H9 (cell line): ENCODE data around the gene ZKSCAN5. TPM values are rescaled to one million over a fixed set of nuclear protein-coding genes. Genes with fewer than 3 reads are reported as not detected.
A peak's percentile ranks its signal among the peaks of the same experiment; 100 is the strongest.
"Not testable (repeated sequence)": the region's sequence is repeated elsewhere in the genome, so short reads cannot be mapped to it uniquely, and the experiment has no call there.

Experiments
- DNase-seq: peaks from one replicate; pipeline ENCODE4 v3.0.0-alpha.2; 2017
- H2AFZ ChIP-seq: one replicate; pipeline ENCODE4 v1.6.1; 2013; ENCODE audit warnings: mild to moderate bottlenecking, low read length, control low read depth, moderate library complexity
- H2AK5ac ChIP-seq: 2 replicates; pipeline ENCODE4 v1.6.1; 2013; ENCODE audit warnings: low read length, control low read depth, mixed read lengths; ENCODE audit not compliant: insufficient read length
- H2BK120ac ChIP-seq: one replicate; pipeline ENCODE4 v1.6.1; 2013; ENCODE audit warnings: low read depth, mild to moderate bottlenecking, low read length, control low read depth, inconsistent platforms; ENCODE audit not compliant: poor library complexity, severe bottlenecking
- H2BK12ac ChIP-seq: 2 replicates; pipeline ENCODE4 v1.6.1; 2013; ENCODE audit warnings: low read length, control low read depth, mixed read lengths, low read depth; ENCODE audit not compliant: insufficient read length
- H2BK15ac ChIP-seq: 2 replicates; pipeline ENCODE4 v1.6.1; 2013; ENCODE audit warnings: low read depth, low read length, control low read depth
- H2BK20ac ChIP-seq: one replicate; pipeline ENCODE4 v1.6.1; 2013; ENCODE audit warnings: low read depth, mild to moderate bottlenecking, low read length, control low read depth, inconsistent platforms; ENCODE audit not compliant: poor library complexity, severe bottlenecking
- H2BK5ac ChIP-seq: 2 replicates; pipeline ENCODE4 v1.6.1; 2013; ENCODE audit warnings: low read length, control low read depth, mixed read lengths; ENCODE audit not compliant: insufficient read length
- H3K14ac ChIP-seq: 2 replicates; pipeline ENCODE4 v1.6.1; 2013; ENCODE audit warnings: low read length, control low read depth; ENCODE audit not compliant: insufficient read depth
- H3K18ac ChIP-seq: 2 replicates; pipeline ENCODE4 v1.6.1; 2013; ENCODE audit warnings: low read depth, mild to moderate bottlenecking, mixed read lengths, low read length, control low read depth; ENCODE audit not compliant: insufficient read length
- H3K23ac ChIP-seq: 2 replicates; pipeline ENCODE4 v1.6.1; 2013; ENCODE audit warnings: low read length, control low read depth, mixed read lengths, low read depth; ENCODE audit not compliant: insufficient read length
- H3K23me2 ChIP-seq: 2 replicates; pipeline ENCODE4 v1.6.1; 2013; ENCODE audit warnings: low read depth, mild to moderate bottlenecking, mixed read lengths, low read length, control low read depth; ENCODE audit not compliant: insufficient read length, poor library complexity, severe bottlenecking
- H3K27ac ChIP-seq: 2 replicates; pipeline ENCODE4 v1.5.1; 2013; ENCODE audit warnings: low read length, control low read depth, mixed read lengths, low read depth; ENCODE audit not compliant: insufficient read length
- H3K27me3 ChIP-seq: 2 replicates; pipeline ENCODE4 v1.6.1; 2013; ENCODE audit warnings: low read length, control low read depth, inconsistent platforms; ENCODE audit not compliant: insufficient read depth
- H3K4ac ChIP-seq: 2 replicates; pipeline ENCODE4 v1.6.1; 2013; ENCODE audit warnings: low read depth, mild to moderate bottlenecking, control low read depth, inconsistent platforms, low read length, moderate library complexity
- H3K4me1 ChIP-seq: 2 replicates; pipeline ENCODE4 v1.6.1; 2013; ENCODE audit warnings: low read length, control low read depth, inconsistent platforms; ENCODE audit not compliant: insufficient read depth
- H3K4me2 ChIP-seq: 2 replicates; pipeline ENCODE4 v1.6.1; 2013; ENCODE audit warnings: low read length, control low read depth, mixed read lengths; ENCODE audit not compliant: insufficient read length, insufficient read depth
- H3K56ac ChIP-seq: 2 replicates; pipeline ENCODE4 v1.6.1; 2013; ENCODE audit warnings: low read depth, mild to moderate bottlenecking, mixed read lengths, low read length, control low read depth; ENCODE audit not compliant: insufficient read length
- H3K79me1 ChIP-seq: 2 replicates; pipeline ENCODE4 v1.6.1; 2013; ENCODE audit warnings: low read depth, mild to moderate bottlenecking, moderate library complexity, low read length, control low read depth, inconsistent platforms; ENCODE audit not compliant: insufficient read depth, poor library complexity, severe bottlenecking
- H3K79me2 ChIP-seq: 2 replicates; pipeline ENCODE4 v1.6.1; 2013; ENCODE audit warnings: low read length, control low read depth, inconsistent platforms; ENCODE audit not compliant: insufficient read depth
- H3K9ac ChIP-seq: 2 replicates; pipeline ENCODE4 v1.6.1; 2013; ENCODE audit warnings: low read length, control low read depth, mixed read lengths; ENCODE audit not compliant: insufficient read length; ENCODE audit errors: extremely low read depth
- H3K9me3 ChIP-seq: one replicate; pipeline ENCODE4 v1.6.1; 2013; ENCODE audit warnings: low read depth, low read length, inconsistent platforms; ENCODE audit not compliant: control insufficient read depth
- H3T11ph ChIP-seq: one replicate; pipeline ENCODE4 v1.6.1; 2013; ENCODE audit warnings: mild to moderate bottlenecking, low read length, control low read depth, inconsistent platforms
- H4K20me1 ChIP-seq: one replicate; pipeline ENCODE4 v1.6.1; 2013; ENCODE audit not compliant: control insufficient read depth, insufficient read length, insufficient read depth
- H4K5ac ChIP-seq: 2 replicates; pipeline ENCODE4 v1.6.1; 2013; ENCODE audit warnings: low read depth, mild to moderate bottlenecking, mixed read lengths, low read length, control low read depth; ENCODE audit not compliant: insufficient read length
- H4K8ac ChIP-seq: replicated peaks from 2 replicates; pipeline ENCODE4 v1.6.1; 2013; ENCODE audit warnings: low read length, control low read depth, mixed read lengths, low read depth; ENCODE audit not compliant: insufficient read length
- H4K91ac ChIP-seq: 2 replicates; pipeline ENCODE4 v1.6.1; 2013; ENCODE audit warnings: low read depth, mild to moderate bottlenecking, moderate library complexity, mixed read lengths, low read length, control low read depth; ENCODE audit not compliant: insufficient read length
- H3K27ac Mint-ChIP-seq, 3 experiments: 2 replicates in 2 of 3; 3 replicates in 1 of 3; pipeline ENCODE4 v1.8.0; 2020 to 2021; ENCODE audit warnings: mixed read lengths in 3 of 3, mild to moderate bottlenecking in 1 of 3, moderate library complexity in 1 of 3
- H3K27me3 Mint-ChIP-seq: 2 replicates; pipeline ENCODE4 v1.8.0; 2021; ENCODE audit warnings: low read depth, mild to moderate bottlenecking, moderate library complexity, mixed read lengths
- H3K36me3 Mint-ChIP-seq, 3 experiments: 2 replicates in 2 of 3; 3 replicates in 1 of 3; pipeline ENCODE4 v1.8.0; 2020 to 2021; ENCODE audit warnings: low read depth in 3 of 3, mixed read lengths in 3 of 3; ENCODE audit not compliant: insufficient read depth in 1 of 3
- H3K4me1 Mint-ChIP-seq, 2 experiments: 2 replicates each; pipeline ENCODE4 v1.8.0; 2020; ENCODE audit warnings: mixed read lengths in 2 of 2
- H3K4me3 Mint-ChIP-seq, 2 experiments: 2 replicates in 1 of 2; 3 replicates in 1 of 2; pipeline ENCODE4 v1.8.0; 2020 to 2021; ENCODE audit warnings: mild to moderate bottlenecking in 2 of 2, mixed read lengths in 2 of 2, moderate library complexity in 1 of 2
- H3K9me3 Mint-ChIP-seq, 2 experiments: 2 replicates in 1 of 2; 3 replicates in 1 of 2; pipeline ENCODE4 v1.8.0; 2020; ENCODE audit warnings: mild to moderate bottlenecking in 2 of 2, mixed read lengths in 2 of 2, moderate library complexity in 1 of 2
- CTCF ChIP-seq: fragments of 200-600 bp; sonication (generic); conservative IDR thresholded peaks from 3 replicates; pipeline ENCODE4 v1.8.0; 2021; ENCODE audit warnings: antibody characterized with exemption, mild to moderate bottlenecking
- whole genome bisulfite sequencing: extraction: QIAGEN DNeasy Blood & Tissue Kit; methylation state at CpG from one replicate; pipeline ENCODE4 v1.1.7; 2013; ENCODE audit warnings: missing lambda C conversion rate, low lambda C conversion rate, mixed read lengths; ENCODE audit not compliant: insufficient read length; ENCODE audit errors: extremely low coverage; 5-methylcytosine and 5-hydroxymethylcytosine counted together
- total RNA-seq: library from RNA; stranded (reverse); gene quantifications from 2 replicates; pipeline ENCODE4 v1.2.1, GENCODE V29; 2021

The ZKSCAN5 gene
- total RNA-seq, 1 experiment from 2014 or later, result 16.6 TPM

GRCh38 chr7:99563650-99564049, 59.2 kb downstream of the ZKSCAN5 start:
- Histone ChIP-seq H3K79me2 (peaks cover 2% of the 10 kb centered on the region; the same call in 1 of the 2 replicates), H4K5ac (no peak overlapping the region), H2BK15ac (no peak overlapping the region), H3K18ac (no peak overlapping the region), H2AK5ac (no peak overlapping the region), H3K4ac (no peak overlapping the region), H3K14ac (no peak overlapping the region), H3K79me1 (peaks cover 3% of the 10 kb centered on the region), H2BK12ac (no peak overlapping the region), H3K56ac (no peak overlapping the region), H4K20me1 (no peaks in the 10 kb centered on the region), H2BK20ac (no peak overlapping the region), H3K9me3 (no peaks in the 10 kb centered on the region), H4K91ac (no peak overlapping the region), H3K4me2 (no peak overlapping the region), H3K4me1 (no peaks in the 10 kb centered on the region), H3T11ph (no peak overlapping the region), H3K27me3 (no peaks in the 10 kb centered on the region), H3K27ac (no peak overlapping the region), H4K8ac (no peak overlapping the region), H3K23me2 (no peaks in the 10 kb centered on the region), H2BK120ac (no peak overlapping the region), H2AFZ (no peak overlapping the region), H3K23ac (no peak overlapping the region), H3K9ac (no peak overlapping the region), H2BK5ac (no peak overlapping the region)
- H3K27me3 Mint-ChIP-seq, result no peaks in the 10 kb centered on the region
- no peaks in the 10 kb centered on the region for H3K9me3 Mint-ChIP-seq
- WGBS, result no CpG with 5 or more reads among the region's 10 CpGs
- no peak for TF ChIP-seq CTCF
- H3K36me3 Mint-ChIP-seq, result peaks cover 41 to 66% (median 58%) of the 10 kb centered on the region in 3 experiments
- no peak overlapping the region; a peak in 1 of 5 replicates for H3K4me3 Mint-ChIP-seq
- H3K4me1 Mint-ChIP-seq, result no peaks in the 10 kb centered on the region
- DNase-seq, result no peak
- H3K27ac Mint-ChIP-seq, result peak overlapping the region in 2 of 3 experiments; percentile 4 to 62; a peak in 2 of 7 replicates

GRCh38 chr7:99568770-99569169, 64.3 kb downstream of the ZKSCAN5 start:
- not testable (repeated sequence) for H2BK120ac ChIP-seq, H4K5ac ChIP-seq, H3K79me1 ChIP-seq, H4K20me1 ChIP-seq, H2AK5ac ChIP-seq, H3K14ac ChIP-seq, H3K27ac ChIP-seq, H3K4ac ChIP-seq, H3K27me3 Mint-ChIP-seq, H3K18ac ChIP-seq, H3K79me2 ChIP-seq, H4K91ac ChIP-seq, H2BK5ac ChIP-seq, H3K4me2 ChIP-seq, H3K4me3 Mint-ChIP-seq, H2BK15ac ChIP-seq, H3K4me1 Mint-ChIP-seq, H2BK12ac ChIP-seq, H3K9me3 ChIP-seq, H3K9ac ChIP-seq, H3K23me2 ChIP-seq, H3K4me1 ChIP-seq, H4K8ac ChIP-seq, H3K9me3 Mint-ChIP-seq, DNase-seq, H3K27me3 ChIP-seq, H2AFZ ChIP-seq, H2BK20ac ChIP-seq, H3K23ac ChIP-seq, H3K56ac ChIP-seq, H3T11ph ChIP-seq, H3K27ac Mint-ChIP-seq
- no CpG with 5 or more reads among the region's 7 CpGs for WGBS
- H3K36me3 Mint-ChIP-seq, result peaks cover 41 to 78% (median 64%) of the 10 kb centered on the region in 3 experiments; a peak in 6 of 7 replicates
